ENCODE results near the gene SRL. TPM values are rescaled to one million over a fixed set of nuclear protein-coding genes. Genes with fewer than 3 reads are reported as not detected.

SRL gene
- total RNA-seq, 2 donors from 2014 or later: not detected

- peaks cover 4 to 6% of the 10 kb centered on the region in 2 donors for H3K4me1 Mint-ChIP-seq (ENCODE audit: low read depth in 2 of 2)
- ATAC-seq (no peak), DNase-seq (ENCODE audit: low spot score) (no peak)
- no peak overlapping the region for H3K27ac Mint-ChIP-seq
- peaks cover 0 to 3% of the 10 kb centered on the region in 2 donors for H3K27me3 Mint-ChIP-seq
- no peaks in the 10 kb centered on the region for H3K9me3 Mint-ChIP-seq
- H3K36me3 Mint-ChIP-seq: no peaks in the 10 kb centered on the region
- H3K4me3 Mint-ChIP-seq: no peak overlapping the region
These were observed 33.5 kb downstream of the SRL start for GRCh38 chr16:4208341-4208751.

- H3K9me3 Mint-ChIP-seq: no peaks in the 10 kb centered on the region
- no peak overlapping the region for H3K4me3 Mint-ChIP-seq
- no peak overlapping the region for H3K27ac Mint-ChIP-seq
- H3K27me3 Mint-ChIP-seq: peaks cover 0 to 3% of the 10 kb centered on the region in 2 donors
- H3K36me3 Mint-ChIP-seq: no peaks in the 10 kb centered on the region
- DNase-seq (ENCODE audit: low spot score): no peak
- peaks cover 4 to 6% of the 10 kb centered on the region in 2 donors for H3K4me1 Mint-ChIP-seq (ENCODE audit: low read depth in 2 of 2)
- ATAC-seq: no peak
These were observed 34.1 kb downstream of the SRL start for GRCh38 chr16:4207683-4208340.

- ATAC-seq (no peak), DNase-seq (ENCODE audit: low spot score) (no peak)
- Mint-ChIP-seq H3K27me3 (peaks cover 0 to 3% of the 10 kb centered on the region in 2 donors), H3K4me3 (no peak overlapping the region), H3K27ac (no peak overlapping the region), H3K36me3 (no peaks in the 10 kb centered on the region), H3K4me1 (ENCODE audit: low read depth in 2 of 2) (peaks cover 4 to 6% of the 10 kb centered on the region in 2 donors), H3K9me3 (no peaks in the 10 kb centered on the region)
These were observed 34.7 kb downstream of the SRL start for GRCh38 chr16:4207229-4207628.

- ATAC-seq (no peak), DNase-seq (ENCODE audit: low spot score) (no peak)
- H3K9me3 Mint-ChIP-seq: no peaks in the 10 kb centered on the region
- H3K36me3 Mint-ChIP-seq: no peaks in the 10 kb centered on the region
- no peak overlapping the region for H3K4me3 Mint-ChIP-seq
- H3K4me1 Mint-ChIP-seq (ENCODE audit: low read depth in 2 of 2): peaks cover 4 to 6% of the 10 kb centered on the region in 2 donors
- H3K27me3 Mint-ChIP-seq: peaks cover 0 to 3% of the 10 kb centered on the region in 2 donors
- no peak overlapping the region for H3K27ac Mint-ChIP-seq
These were observed 35.2 kb downstream of the SRL start for GRCh38 chr16:4206680-4207079.

GRCh38 chr16:4205971-4206370 lies 35.9 kb downstream of the SRL start:
- Mint-ChIP-seq H3K4me3 (no peak overlapping the region), H3K36me3 (no peaks in the 10 kb centered on the region), H3K27ac (no peak overlapping the region), H3K9me3 (no peaks in the 10 kb centered on the region), H3K27me3 (peaks cover 0 to 3% of the 10 kb centered on the region in 2 donors), H3K4me1 (ENCODE audit: low read depth in 2 of 2) (peaks cover 4 to 6% of the 10 kb centered on the region in 2 donors)
- ATAC-seq (no peak), DNase-seq (ENCODE audit: low spot score) (no peak)

- peaks cover 0 to 3% of the 10 kb centered on the region in 2 donors for H3K27me3 Mint-ChIP-seq
- no peak overlapping the region for H3K4me3 Mint-ChIP-seq
- H3K4me1 Mint-ChIP-seq (ENCODE audit: low read depth in 2 of 2): peaks cover 6 to 10% of the 10 kb centered on the region in 2 donors
- DNase-seq (ENCODE audit: low spot score) (no peak), ATAC-seq (no peak)
- H3K36me3 Mint-ChIP-seq: no peaks in the 10 kb centered on the region
- H3K9me3 Mint-ChIP-seq: no peaks in the 10 kb centered on the region
- H3K27ac Mint-ChIP-seq: no peak overlapping the region
These were observed 37.4 kb downstream of the SRL start for GRCh38 chr16:4204521-4204920.

- H3K36me3 Mint-ChIP-seq: no peaks in the 10 kb centered on the region
- peaks cover 6 to 10% of the 10 kb centered on the region in 2 donors for H3K4me1 Mint-ChIP-seq (ENCODE audit: low read depth in 2 of 2)
- ATAC-seq (no peak), DNase-seq (ENCODE audit: low spot score) (no peak)
- H3K27me3 Mint-ChIP-seq: peaks cover 0 to 3% of the 10 kb centered on the region in 2 donors
- no peak overlapping the region for H3K27ac Mint-ChIP-seq
- no peak overlapping the region for H3K4me3 Mint-ChIP-seq
- H3K9me3 Mint-ChIP-seq: no peaks in the 10 kb centered on the region
These were observed 38.1 kb downstream of the SRL start for GRCh38 chr16:4203748-4204147.

- ATAC-seq (no peak), DNase-seq (ENCODE audit: low spot score) (no peak)
- Mint-ChIP-seq H3K36me3 (no peaks in the 10 kb centered on the region), H3K9me3 (no peaks in the 10 kb centered on the region), H3K27me3 (peaks cover 0 to 3% of the 10 kb centered on the region in 2 donors), H3K4me1 (ENCODE audit: low read depth in 2 of 2) (peaks cover 6 to 10% of the 10 kb centered on the region in 2 donors), H3K27ac (no peak overlapping the region), H3K4me3 (no peak overlapping the region)
These were observed 39.1 kb downstream of the SRL start for GRCh38 chr16:4202615-4203345.

- peaks cover 0 to 6% of the 10 kb centered on the region in 2 donors for H3K4me1 Mint-ChIP-seq (ENCODE audit: low read depth in 2 of 2)
- no peak overlapping the region for H3K27ac Mint-ChIP-seq
- DNase-seq (ENCODE audit: low spot score) (no peak), ATAC-seq (no peak)
- H3K27me3 Mint-ChIP-seq: no peaks in the 10 kb centered on the region
- no peak overlapping the region for H3K4me3 Mint-ChIP-seq
- H3K36me3 Mint-ChIP-seq: no peaks in the 10 kb centered on the region
- no peaks in the 10 kb centered on the region for H3K9me3 Mint-ChIP-seq
These were observed 41.1 kb downstream of the SRL start for GRCh38 chr16:4200781-4201137.

- Mint-ChIP-seq H3K36me3 (no peaks in the 10 kb centered on the region), H3K27me3 (no peaks in the 10 kb centered on the region), H3K4me3 (no peak overlapping the region), H3K27ac (peak overlapping the region in 1 of 2 donors; percentile 12), H3K9me3 (no peaks in the 10 kb centered on the region), H3K4me1 (ENCODE audit: low read depth in 2 of 2) (peaks cover 0 to 6% of the 10 kb centered on the region in 2 donors)
- ATAC-seq (peak; percentile 52 to 74), DNase-seq (ENCODE audit: low spot score) (no peak)
These were observed 41.7 kb downstream of the SRL start for GRCh38 chr16:4200000-4200780.

GRCh38 chr16:4198816-4199215 lies 43.1 kb downstream of the SRL start:
- no peak for DNase-seq (ENCODE audit: low spot score)
- Mint-ChIP-seq H3K27ac (no peak overlapping the region), H3K36me3 (no peaks in the 10 kb centered on the region), H3K4me1 (ENCODE audit: low read depth in 2 of 2) (peaks cover 0 to 6% of the 10 kb centered on the region in 2 donors), H3K27me3 (no peaks in the 10 kb centered on the region), H3K4me3 (no peak overlapping the region), H3K9me3 (no peaks in the 10 kb centered on the region)
- ATAC-seq: no peak

GRCh38 chr16:4194661-4195060 lies 47.2 kb downstream of the SRL start:
- Mint-ChIP-seq H3K36me3 (no peaks in the 10 kb centered on the region), H3K27ac (no peak overlapping the region), H3K27me3 (peaks cover 0 to 4% of the 10 kb centered on the region in 2 donors)

GRCh38 chr16:4193920-4194319 lies 48.0 kb downstream of the SRL start:
- Mint-ChIP-seq H3K27ac (no peak overlapping the region), H3K4me3 (no peak overlapping the region), H3K9me3 (no peaks in the 10 kb centered on the region), H3K27me3 (peaks cover 0 to 7% of the 10 kb centered on the region in 2 donors), H3K4me1 (ENCODE audit: low read depth in 2 of 2) (no peaks in the 10 kb centered on the region), H3K36me3 (no peaks in the 10 kb centered on the region)
- ATAC-seq (no peak), DNase-seq (ENCODE audit: low spot score) (no peak)

More at GRCh38 chr16:4194661-4195060, 47.2 kb downstream of the SRL start:
- ATAC-seq: no peak
- H3K4me1 Mint-ChIP-seq (ENCODE audit: low read depth in 2 of 2): no peaks in the 10 kb centered on the region
- no peaks in the 10 kb centered on the region for H3K9me3 Mint-ChIP-seq
- H3K4me3 Mint-ChIP-seq: no peak overlapping the region
- no peak for DNase-seq (ENCODE audit: low spot score)

GRCh38 chr16:4192206-4192605 lies 49.7 kb downstream of the SRL start:
- Mint-ChIP-seq H3K9me3 (no peaks in the 10 kb centered on the region), H3K36me3 (no peaks in the 10 kb centered on the region), H3K27me3 (peaks cover 0 to 7% of the 10 kb centered on the region in 2 donors), H3K27ac (no peak overlapping the region), H3K4me3 (no peak overlapping the region), H3K4me1 (ENCODE audit: low read depth in 2 of 2) (no peaks in the 10 kb centered on the region)
- no peak for ATAC-seq
- DNase-seq (ENCODE audit: low spot score): no peak
